PFSK-1 (cell line): Measurements from ENCODE around the gene PLK5.

Experiments
- FOXP2 ChIP-seq: optimal IDR thresholded peaks from 2 replicates; pipeline ENCODE3; 2011; ENCODE audit warnings: borderline replicate concordance, control low read depth, inconsistent platforms; ENCODE audit not compliant: insufficient read depth; ENCODE audit errors: extremely low read length, extremely low read depth
- POLR2AphosphoS5 ChIP-seq: IDR thresholded peaks from 2 replicates; pipeline ENCODE4 v1.6.1; 2012; ENCODE audit warnings: low read depth, mild to moderate bottlenecking, control low read depth, low read length, moderate library complexity
- REST ChIP-seq, 2 experiments: IDR thresholded peaks; 2 replicates each; pipeline versions ENCODE4 v1.6.1 to v1.8.0; 2011 to 2012; ENCODE audit warnings: low read depth in 2 of 2, low read length in 2 of 2, control low read depth in 1 of 2, inconsistent platforms in 1 of 2, mild to moderate bottlenecking in 1 of 2, moderate library complexity in 1 of 2; ENCODE audit not compliant: insufficient read depth in 1 of 2
- SIN3A ChIP-seq: IDR thresholded peaks from 2 replicates; pipeline ENCODE4 v1.6.1; 2012; ENCODE audit warnings: mild to moderate bottlenecking, low read length, moderate library complexity, borderline replicate concordance; ENCODE audit not compliant: insufficient read depth
- TAF1 ChIP-seq: IDR thresholded peaks from 2 replicates; pipeline ENCODE4 v1.6.1; 2012; ENCODE audit warnings: low read length, control low read depth, borderline replicate concordance; ENCODE audit not compliant: insufficient read depth

PLK5 gene

GRCh38 chr19:1514986-1515721 lies 8.7 kb upstream of the PLK5 start:
- TF ChIP-seq REST (IDR thresholded peaks at IDR 0.05; ENCODE audit: insufficient read depth in 1 of 2, low read depth in 2 of 2, low read length in 2 of 2) (no peak), TAF1 (no peak), SIN3A (no peak), POLR2AphosphoS5 (no peak), FOXP2 (no peak)

- TF ChIP-seq SIN3A (no peak), FOXP2 (no peak), TAF1 (no peak), POLR2AphosphoS5 (no peak), REST (IDR thresholded peaks at IDR 0.05; ENCODE audit: insufficient read depth in 1 of 2, low read depth in 2 of 2, low read length in 2 of 2) (no peak)
Measured at GRCh38 chr19:1516395-1516753, 7.5 kb upstream of the PLK5 start.

GRCh38 chr19:1518471-1518870 lies 5.4 kb upstream of the PLK5 start:
- no peak for TF ChIP-seq FOXP2
- no peak for TF ChIP-seq SIN3A
- TF ChIP-seq POLR2AphosphoS5, result no peak
- no peak for TF ChIP-seq TAF1
- no peak for TF ChIP-seq REST (IDR thresholded peaks at IDR 0.05; ENCODE audit: insufficient read depth in 1 of 2, low read depth in 2 of 2, low read length in 2 of 2)

GRCh38 chr19:1520203-1520780 lies 3.6 kb upstream of the PLK5 start:
- TF ChIP-seq SIN3A (no peak), REST (IDR thresholded peaks at IDR 0.05; ENCODE audit: insufficient read depth in 1 of 2, low read depth in 2 of 2, low read length in 2 of 2) (no peak), TAF1 (no peak), FOXP2 (no peak), POLR2AphosphoS5 (no peak)

- TF ChIP-seq FOXP2 (no peak), SIN3A (no peak)
Measured at GRCh38 chr19:1521636-1522035, 2.2 kb upstream of the PLK5 start.
